Activated T-helper 2 cell treated with anti-CD3 and anti-CD28 coated beads, Interferon-gamma antibody, Interleukin-2, Interleukin-4, amounts not matched to agents 10 μg/mL and 5 μg/mL and 100 μg/mL, durations not matched to agents 14 hours and 24 hours and 36 hours (primary cell): ENCODE measurements around the gene CSNK1D. TPM values are rescaled to one million over a fixed set of nuclear protein-coding genes. Genes with fewer than 3 reads are reported as not detected.
A peak's percentile ranks its signal among the peaks of the same experiment; 100 is the strongest.
"Not testable (repeated sequence)": the region's sequence is repeated elsewhere in the genome, so short reads cannot be mapped to it uniquely, and the experiment has no call there.

Experiments
- DNase-seq: peaks from one replicate; pipeline ENCODE4 v3.0.0; 2021; ENCODE audit warnings: low spot score
- H3K27ac Mint-ChIP-seq: one replicate; pipeline ENCODE4 v1.8.0; 2021; ENCODE audit warnings: mixed read lengths
- H3K27me3 Mint-ChIP-seq: one replicate; pipeline ENCODE4 v1.8.0; 2021; ENCODE audit warnings: low read depth, mixed read lengths
- H3K36me3 Mint-ChIP-seq: one replicate; pipeline ENCODE4 v1.8.0; 2021; ENCODE audit warnings: low read depth, mixed read lengths
- H3K4me1 Mint-ChIP-seq: one replicate; pipeline ENCODE4 v1.8.0; 2021; ENCODE audit warnings: low read depth, mixed read lengths
- H3K4me3 Mint-ChIP-seq: one replicate; pipeline ENCODE4 v1.8.0; 2021; ENCODE audit warnings: low read depth, mild to moderate bottlenecking, moderate library complexity, mixed read lengths
- H3K9me3 Mint-ChIP-seq: one replicate; pipeline ENCODE4 v1.8.0; 2021; ENCODE audit warnings: mixed read lengths
- intact Hi-C: fragments of 100-400 bp; cut with micrococcal nuclease; formaldehyde crosslinking; loops from one replicate; pipeline ENCODE4 v1.15.1; 2023
- total RNA-seq: library from RNA; stranded (reverse); gene quantifications from 2 replicates; pipeline ENCODE4 v1.2.3, GENCODE V29; 2022

The CSNK1D gene
- total RNA-seq, 1 donor from 2014 or later: 151 TPM

DNA sequence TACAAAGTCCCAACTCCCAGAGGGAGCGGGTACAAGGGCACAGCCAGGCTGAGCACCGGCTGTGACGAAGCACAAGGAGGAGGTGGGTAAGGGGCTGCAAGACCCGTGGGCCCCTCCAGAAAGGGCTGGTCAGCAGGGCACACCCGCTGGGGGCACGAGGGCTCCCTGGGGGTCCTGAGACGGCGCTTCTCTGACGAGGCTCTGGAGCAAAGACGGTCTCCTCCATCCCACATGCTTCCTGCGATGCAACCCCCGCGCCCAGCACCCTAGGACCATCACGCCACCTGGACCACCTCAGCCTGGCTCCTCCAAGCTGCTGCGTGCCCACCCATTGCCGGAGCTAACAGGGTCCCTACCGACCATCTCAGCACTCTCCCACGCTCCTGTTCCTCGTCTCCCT is 69.6 kb downstream of the CSNK1D start:
- Mint-ChIP-seq H3K4me3 (no peak overlapping the region), H3K9me3 (no peaks in the 10 kb centered on the region), H3K4me1 (peaks cover 53% of the 10 kb centered on the region), H3K36me3 (peaks cover 7% of the 10 kb centered on the region), H3K27me3 (no peaks in the 10 kb centered on the region), H3K27ac (peak overlapping the region; percentile 3)
- no peak for DNase-seq
- intact Hi-C loops: no loop called here

DNA sequence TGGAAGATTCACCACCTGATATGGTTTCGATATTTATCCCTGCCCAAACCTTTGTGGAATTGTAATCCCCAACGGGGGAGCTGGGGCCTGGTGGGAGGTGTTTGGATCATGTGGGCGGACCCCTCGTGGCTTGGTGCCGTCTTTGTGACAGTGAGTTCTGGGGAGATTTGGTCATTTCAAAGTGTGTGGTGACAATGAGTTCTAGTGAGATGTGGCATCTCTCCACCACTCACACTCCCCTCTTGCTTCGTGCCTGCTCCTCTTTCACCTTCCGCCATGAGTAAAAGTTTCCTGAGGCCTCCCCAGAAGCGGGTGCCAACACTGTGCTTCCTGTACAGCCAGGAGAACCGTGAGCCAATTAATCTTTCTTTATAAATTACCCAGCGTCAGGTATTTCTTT is 70.5 kb downstream of the CSNK1D start:
- intact Hi-C loops: no loop called here
- H3K27me3 Mint-ChIP-seq: no peaks in the 10 kb centered on the region
- H3K9me3 Mint-ChIP-seq: no peaks in the 10 kb centered on the region
- peaks cover 58% of the 10 kb centered on the region for H3K4me1 Mint-ChIP-seq
- H3K4me3 Mint-ChIP-seq: no peak overlapping the region
- peak overlapping the region; percentile 60 for H3K27ac Mint-ChIP-seq
- H3K36me3 Mint-ChIP-seq: peaks cover 13% of the 10 kb centered on the region
- DNase-seq: no peak

DNA sequence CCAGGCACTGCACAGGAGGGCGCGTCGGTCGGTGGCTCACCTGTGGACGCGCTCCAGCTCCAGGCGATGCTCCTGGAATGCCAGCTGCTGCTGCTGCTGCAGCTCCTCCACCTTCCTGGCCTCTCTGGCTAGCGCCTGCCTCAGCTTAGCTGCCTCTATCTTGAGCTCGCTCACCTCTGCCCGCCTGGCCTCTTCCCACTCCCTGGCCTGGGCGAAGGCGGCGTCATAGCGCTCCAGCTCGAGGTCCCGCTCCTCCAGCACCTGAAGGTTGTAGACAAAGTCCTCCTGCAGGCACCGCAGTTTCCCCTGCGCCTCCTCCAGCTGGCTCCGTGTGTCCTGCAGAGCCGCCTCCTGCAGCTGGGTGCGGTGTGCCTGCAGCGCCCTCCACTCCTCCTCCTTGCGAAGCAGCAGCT is 72.0 kb downstream of the CSNK1D start:
- H3K36me3 Mint-ChIP-seq: peaks cover 16% of the 10 kb centered on the region
- DNase-seq: no peak
- no peak overlapping the region for H3K27ac Mint-ChIP-seq
- no peaks in the 10 kb centered on the region for H3K9me3 Mint-ChIP-seq
- intact Hi-C loops: loop anchor here (2.0 kb wide), 1 partner anchor 15 kb away; no protein-coding TSS in a partner anchor
- H3K4me1 Mint-ChIP-seq: peaks cover 65% of the 10 kb centered on the region
- no peak overlapping the region for H3K4me3 Mint-ChIP-seq
- H3K27me3 Mint-ChIP-seq: no peaks in the 10 kb centered on the region

DNA sequence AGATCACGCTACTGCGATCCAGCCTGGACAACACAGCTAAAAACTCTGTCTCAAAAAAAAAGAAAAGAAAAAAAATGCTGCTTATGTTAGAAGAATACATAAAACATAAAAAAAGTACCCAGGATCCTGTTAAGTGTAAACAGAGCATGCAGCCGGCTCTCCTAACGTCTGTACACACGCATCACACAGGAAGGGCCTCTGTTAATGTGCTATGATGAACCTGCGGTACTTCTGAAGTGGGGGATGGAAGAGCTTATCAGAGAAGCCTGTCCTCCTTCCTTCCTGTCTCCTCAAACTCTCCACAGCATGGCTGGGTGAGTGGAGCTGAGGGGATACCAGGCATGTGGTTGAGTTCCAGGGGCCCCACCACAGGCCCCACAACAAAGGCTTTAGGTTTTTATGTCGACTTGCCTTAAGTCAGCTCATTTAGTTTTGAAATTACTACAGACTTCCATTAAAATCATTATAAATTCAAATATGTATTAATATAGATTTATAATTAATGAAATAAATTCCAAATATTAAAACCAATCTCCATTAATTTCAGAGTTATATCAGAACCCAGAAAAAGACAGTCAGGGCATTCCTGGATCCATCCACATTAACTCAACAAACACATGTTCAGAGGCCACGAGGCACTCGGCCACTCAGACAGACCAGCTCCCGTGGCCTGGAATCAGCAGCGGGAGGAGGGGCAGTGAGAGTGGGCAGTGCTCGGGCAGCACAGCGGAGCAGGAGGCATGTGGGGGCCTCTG is 72.6 kb downstream of the CSNK1D start:
- H3K36me3 Mint-ChIP-seq: peaks cover 19% of the 10 kb centered on the region
- peak overlapping the region; percentile 54 for H3K4me3 Mint-ChIP-seq
- H3K9me3 Mint-ChIP-seq: no peaks in the 10 kb centered on the region
- no peaks in the 10 kb centered on the region for H3K27me3 Mint-ChIP-seq
- intact Hi-C loops: loop anchor here (2.0 kb wide), 1 partner anchor 16 kb away; no protein-coding TSS in a partner anchor
- peak overlapping the region; percentile 90 for H3K27ac Mint-ChIP-seq
- peak; percentile 70 for DNase-seq
- H3K4me1 Mint-ChIP-seq: peaks cover 60% of the 10 kb centered on the region

- Mint-ChIP-seq H3K4me3 (peak overlapping the region; percentile 54), H3K4me1 (peaks cover 54% of the 10 kb centered on the region), H3K27me3 (no peaks in the 10 kb centered on the region), H3K9me3 (no peaks in the 10 kb centered on the region), H3K27ac (peak overlapping the region; percentile 90), H3K36me3 (peaks cover 26% of the 10 kb centered on the region)
- no peak for DNase-seq
- intact Hi-C loops: loop anchor here (2.0 kb wide), 1 partner anchor 17 kb away; no protein-coding TSS in a partner anchor
These were observed 73.4 kb downstream of the CSNK1D start for GRCh38 chr17:82200135-82200534.

DNA sequence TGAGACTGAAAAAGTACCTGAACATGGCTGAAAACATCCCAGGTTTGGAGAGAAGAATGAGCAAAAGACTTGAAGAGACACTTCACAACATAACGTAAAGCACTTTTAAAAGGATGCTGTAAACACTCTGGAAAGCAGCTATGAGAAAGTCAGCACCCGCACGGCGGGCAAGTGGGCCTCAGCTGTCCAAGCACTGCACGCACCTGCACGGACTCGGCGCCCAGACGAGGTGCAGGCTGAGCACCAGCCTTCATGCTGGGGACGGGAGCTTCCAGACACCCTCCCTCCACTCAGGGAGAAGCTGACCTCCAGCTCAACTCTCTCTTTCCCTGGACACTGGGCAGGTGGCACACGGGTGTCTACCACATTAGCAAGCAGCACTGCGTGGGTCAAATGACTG is 74.0 kb downstream of the CSNK1D start:
- Mint-ChIP-seq H3K27ac (peak overlapping the region; percentile 90), H3K4me3 (peak overlapping the region; percentile 47), H3K4me1 (peaks cover 49% of the 10 kb centered on the region)

DNA sequence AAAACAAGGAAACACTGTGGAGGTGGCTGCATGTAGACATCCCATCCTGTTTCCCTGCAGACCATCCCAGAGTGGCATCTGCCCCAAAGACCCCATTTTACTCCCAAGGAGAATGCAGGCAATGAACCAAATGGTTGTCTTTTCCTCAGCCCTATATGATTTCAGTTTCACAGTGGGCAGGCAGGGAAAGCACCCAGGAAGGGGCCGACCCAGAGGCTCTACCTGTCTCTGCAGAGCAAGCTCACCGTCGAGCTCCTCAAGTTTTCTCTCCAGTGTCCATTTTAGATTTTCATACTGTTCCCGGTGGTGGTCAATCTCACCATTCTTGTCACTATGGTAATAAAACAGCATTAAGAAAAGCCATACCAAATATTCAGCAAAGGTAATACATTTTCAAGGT is 75.4 kb downstream of the CSNK1D start:
- Mint-ChIP-seq H3K27me3 (no peaks in the 10 kb centered on the region), H3K4me1 (peaks cover 50% of the 10 kb centered on the region), H3K36me3 (peaks cover 41% of the 10 kb centered on the region), H3K4me3 (peak overlapping the region; percentile 61), H3K9me3 (no peaks in the 10 kb centered on the region), H3K27ac (peak overlapping the region; percentile 47)
- no peak for DNase-seq
- intact Hi-C loops: no loop called here

More for the DNA sequence above, 74.0 kb downstream of the CSNK1D start:
- Mint-ChIP-seq H3K9me3 (no peaks in the 10 kb centered on the region), H3K27me3 (no peaks in the 10 kb centered on the region), H3K36me3 (peaks cover 30% of the 10 kb centered on the region)
- no peak for DNase-seq
- intact Hi-C loops: no loop called here

GRCh38 chr17:82195675-82196672 is 77.5 kb downstream of the CSNK1D start:
- DNase-seq: no peak
- intact Hi-C loops: no loop called here
- peaks cover 44% of the 10 kb centered on the region for H3K36me3 Mint-ChIP-seq
- peaks cover 38% of the 10 kb centered on the region for H3K4me1 Mint-ChIP-seq
- no peak overlapping the region for H3K27ac Mint-ChIP-seq
- no peak overlapping the region for H3K4me3 Mint-ChIP-seq
- H3K9me3 Mint-ChIP-seq: no peaks in the 10 kb centered on the region
- no peaks in the 10 kb centered on the region for H3K27me3 Mint-ChIP-seq

GRCh38 chr17:82194765-82195164 is 78.7 kb downstream of the CSNK1D start:
- H3K36me3 Mint-ChIP-seq: peaks cover 44% of the 10 kb centered on the region
- no peaks in the 10 kb centered on the region for H3K9me3 Mint-ChIP-seq
- H3K27ac Mint-ChIP-seq: no peak overlapping the region
- H3K4me3 Mint-ChIP-seq: no peak overlapping the region
- peaks cover 26% of the 10 kb centered on the region for H3K4me1 Mint-ChIP-seq
- H3K27me3 Mint-ChIP-seq: no peaks in the 10 kb centered on the region
- no peak for DNase-seq
- intact Hi-C loops: no loop called here

GRCh38 chr17:82193520-82194220 is 79.8 kb downstream of the CSNK1D start:
- intact Hi-C loops: no loop called here
- no peak for DNase-seq
- H3K36me3 Mint-ChIP-seq: peaks cover 41% of the 10 kb centered on the region
- H3K27me3 Mint-ChIP-seq: no peaks in the 10 kb centered on the region
- no peak overlapping the region for H3K27ac Mint-ChIP-seq
- H3K4me1 Mint-ChIP-seq: peaks cover 20% of the 10 kb centered on the region
- H3K9me3 Mint-ChIP-seq: no peaks in the 10 kb centered on the region
- H3K4me3 Mint-ChIP-seq: no peak overlapping the region

GRCh38 chr17:82193050-82193449 is 80.5 kb downstream of the CSNK1D start:
- Mint-ChIP-seq H3K4me1 (peaks cover 15% of the 10 kb centered on the region), H3K36me3 (peaks cover 36% of the 10 kb centered on the region)
- H3K9me3 Mint-ChIP-seq, H3K27ac Mint-ChIP-seq, intact Hi-C loops, H3K4me3 Mint-ChIP-seq, H3K27me3 Mint-ChIP-seq, DNase-seq: not testable (repeated sequence)
